OCI-LY3 (cell line): ENCODE results near the gene THSD7B.

Source experiments
- EZH2phosphoT487 ChIP-seq: fragments of 200-600 bp; shearing (Covaris generic); IDR thresholded peaks from 2 replicates; pipeline ENCODE4 v1.6.1; 2018; ENCODE audit warnings: antibody characterized with exemption, mixed run types, low read depth
- TF ChIP-seq, protein P1 (sequence below): fragments of 200-600, 300-600 bp; sonication (generic); IDR thresholded peaks from 2 replicates; pipeline ENCODE4 v1.5.1; 2014; ENCODE audit warnings: antibody characterized with exemption, low read length, low read depth

DNA sequence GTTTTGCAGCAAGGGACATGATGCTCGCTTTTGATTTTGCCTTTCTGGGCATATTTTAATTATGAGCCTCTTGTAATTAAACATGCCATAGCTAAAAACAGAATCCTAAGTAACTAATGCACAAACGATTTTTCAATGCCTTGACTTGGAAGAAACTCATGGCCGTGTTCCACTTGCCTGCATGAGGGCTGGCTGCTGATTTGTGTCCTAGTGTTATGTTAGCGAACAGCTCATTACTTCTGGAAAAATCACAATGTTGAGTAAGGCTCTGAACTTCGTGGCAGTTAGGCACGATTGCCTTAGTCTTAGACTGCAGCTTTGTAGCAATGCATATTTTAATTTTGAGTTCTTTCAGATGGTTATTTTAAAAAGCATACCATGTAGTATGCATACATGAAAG is 4.5 kb downstream of the THSD7B start:
- TF ChIP-seq, protein P1, sequence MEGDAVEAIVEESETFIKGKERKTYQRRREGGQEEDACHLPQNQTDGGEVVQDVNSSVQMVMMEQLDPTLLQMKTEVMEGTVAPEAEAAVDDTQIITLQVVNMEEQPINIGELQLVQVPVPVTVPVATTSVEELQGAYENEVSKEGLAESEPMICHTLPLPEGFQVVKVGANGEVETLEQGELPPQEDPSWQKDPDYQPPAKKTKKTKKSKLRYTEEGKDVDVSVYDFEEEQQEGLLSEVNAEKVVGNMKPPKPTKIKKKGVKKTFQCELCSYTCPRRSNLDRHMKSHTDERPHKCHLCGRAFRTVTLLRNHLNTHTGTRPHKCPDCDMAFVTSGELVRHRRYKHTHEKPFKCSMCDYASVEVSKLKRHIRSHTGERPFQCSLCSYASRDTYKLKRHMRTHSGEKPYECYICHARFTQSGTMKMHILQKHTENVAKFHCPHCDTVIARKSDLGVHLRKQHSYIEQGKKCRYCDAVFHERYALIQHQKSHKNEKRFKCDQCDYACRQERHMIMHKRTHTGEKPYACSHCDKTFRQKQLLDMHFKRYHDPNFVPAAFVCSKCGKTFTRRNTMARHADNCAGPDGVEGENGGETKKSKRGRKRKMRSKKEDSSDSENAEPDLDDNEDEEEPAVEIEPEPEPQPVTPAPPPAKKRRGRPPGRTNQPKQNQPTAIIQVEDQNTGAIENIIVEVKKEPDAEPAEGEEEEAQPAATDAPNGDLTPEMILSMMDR: no peak
- TF ChIP-seq EZH2phosphoT487: no peak
